GM19239 (cell line): Measurements from ENCODE around the gene TCF23.
"Not testable (repeated sequence)": the region's sequence is repeated elsewhere in the genome, so short reads cannot be mapped to it uniquely, and the experiment has no call there.

Experiments
- DNase-seq: peaks from one replicate; pipeline ENCODE4 v3.0.0; 2011; ENCODE audit warnings: low spot score; ENCODE audit not compliant: insufficient read length
- FAIRE-seq: peaks from 2 replicates; lab custom pipeline; 2011; peaks lifted over from hg19 to GRCh38; lab: Jason Lieb, UNC

TCF23 gene

DNA sequence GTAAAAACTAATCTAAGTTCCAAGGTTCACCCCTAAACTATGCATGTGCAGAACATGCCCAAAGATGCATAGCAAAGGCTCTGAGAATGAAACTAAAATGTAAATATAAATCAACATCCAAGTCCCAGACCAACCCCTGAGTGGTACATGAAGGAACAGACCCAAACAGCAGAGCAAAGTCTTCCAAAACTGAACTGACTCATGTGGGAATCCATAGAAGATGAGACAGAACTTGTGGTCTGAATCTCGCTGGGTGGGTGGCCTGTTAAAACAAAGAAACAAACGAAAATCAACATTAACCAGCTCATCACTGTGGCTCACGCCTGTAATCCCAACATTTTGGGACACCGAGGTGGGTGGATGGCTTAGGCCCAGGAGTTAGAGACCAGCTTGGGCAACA is 33.5 kb downstream of the TCF23 start:
- no peak for FAIRE-seq
- DNase-seq: no peak

DNA sequence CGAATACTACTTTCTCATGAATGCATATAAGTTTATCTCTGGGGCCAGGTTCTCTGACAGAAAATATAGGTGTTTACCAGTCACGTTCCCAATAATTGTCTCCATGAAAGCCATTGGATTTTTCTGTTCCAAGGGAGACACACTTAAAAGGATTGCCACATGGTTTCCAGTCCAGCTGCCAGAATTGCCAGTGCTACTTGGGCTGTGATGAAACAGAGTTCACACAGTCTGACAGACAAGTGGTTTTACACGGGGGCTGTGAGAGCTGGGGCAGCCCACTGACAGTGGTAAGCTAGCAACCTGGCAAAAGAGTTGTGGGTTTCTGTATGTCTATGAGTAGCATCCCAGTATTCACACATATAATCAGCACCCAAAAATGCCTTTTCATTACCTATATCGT is 35.3 kb downstream of the TCF23 start:
- DNase-seq (no peak), FAIRE-seq (no peak)

DNA sequence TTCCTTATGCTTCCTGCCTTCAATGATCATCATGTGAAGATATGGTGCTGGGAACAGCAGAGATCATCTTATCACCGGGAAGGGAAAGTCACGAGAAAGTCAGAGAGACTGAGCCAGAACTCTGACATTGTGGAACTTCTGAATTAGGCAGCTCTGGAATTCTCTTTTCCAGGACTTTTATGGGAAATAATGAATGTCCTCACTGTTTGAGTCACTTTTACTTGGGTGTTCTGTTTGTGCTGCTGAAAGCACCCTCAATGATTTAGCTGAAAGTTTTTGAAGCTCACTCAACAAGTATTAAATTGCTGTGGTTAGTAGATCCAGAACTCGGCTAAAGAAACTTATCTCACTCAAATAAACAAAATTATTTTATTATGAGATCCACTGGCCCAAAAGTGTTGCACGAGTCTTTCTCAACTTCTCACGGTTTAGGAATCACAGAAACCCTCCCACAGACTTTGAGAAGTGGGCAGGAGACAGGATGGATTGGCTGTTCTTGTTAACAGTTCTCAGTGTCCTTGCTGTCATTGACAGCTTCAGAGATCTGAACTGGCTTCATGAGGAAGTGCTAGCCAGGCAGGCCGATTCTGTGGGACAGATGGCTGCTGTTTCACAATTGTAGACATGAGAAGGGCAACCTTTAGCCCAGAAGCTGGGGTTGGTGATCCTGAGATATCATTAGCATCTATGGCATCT is 36.7 kb downstream of the TCF23 start:
- no peak for FAIRE-seq
- no peak for DNase-seq

DNA sequence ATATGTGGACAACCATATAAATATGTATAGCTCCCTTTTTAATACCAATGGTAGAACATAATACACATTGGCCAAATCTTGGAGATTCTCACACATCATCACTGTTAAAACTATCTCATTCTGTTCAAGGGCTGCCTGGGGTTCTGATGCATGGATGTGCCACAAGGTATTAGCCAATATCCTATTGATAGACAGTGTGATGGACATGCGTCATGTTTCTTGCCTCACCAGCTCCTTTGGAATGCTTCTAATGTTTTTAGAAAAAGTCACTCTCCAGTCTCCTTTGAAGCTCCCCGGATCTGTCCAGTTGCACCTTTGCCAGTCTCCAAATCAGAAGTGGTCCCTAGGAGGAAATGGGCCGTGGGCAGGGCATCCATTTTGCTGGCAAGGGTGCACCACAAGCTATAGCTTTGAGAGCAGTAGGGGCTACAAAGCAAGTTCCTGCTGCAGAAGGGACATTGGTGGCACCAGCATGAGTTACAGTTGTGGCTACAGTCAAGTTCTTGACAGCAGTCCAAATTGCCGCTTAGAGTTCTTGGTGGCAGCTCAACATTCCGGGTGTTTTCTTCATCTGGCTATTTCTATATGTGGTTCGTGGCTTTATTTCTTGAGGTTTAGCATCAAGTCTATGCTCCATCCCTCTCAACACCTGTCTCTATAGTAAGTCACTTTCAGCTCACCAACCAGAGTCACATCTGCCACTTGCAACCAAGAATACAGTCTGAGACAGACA is 38.0 kb downstream of the TCF23 start:
- FAIRE-seq (no peak), DNase-seq (no peak)

DNA sequence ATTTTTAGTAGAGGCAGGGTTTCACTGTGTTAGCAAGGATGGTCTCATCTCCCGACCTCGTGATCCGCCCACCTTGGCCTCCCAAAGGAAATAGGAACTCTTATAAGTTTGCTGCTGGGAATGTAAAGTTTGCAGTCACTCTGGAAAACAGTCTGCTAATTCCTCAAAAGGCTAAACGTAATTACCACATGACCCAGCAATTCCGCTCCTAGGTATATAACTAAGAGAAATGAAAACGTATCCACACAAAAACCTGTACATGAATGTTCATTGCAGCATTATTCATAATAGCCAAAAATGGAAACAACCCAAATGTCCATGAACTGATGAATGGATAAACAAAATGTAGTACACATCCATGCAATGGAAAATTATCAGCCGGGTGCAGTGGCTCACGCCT is 41.2 kb downstream of the TCF23 start:
- DNase-seq (no peak), FAIRE-seq (no peak)

DNA sequence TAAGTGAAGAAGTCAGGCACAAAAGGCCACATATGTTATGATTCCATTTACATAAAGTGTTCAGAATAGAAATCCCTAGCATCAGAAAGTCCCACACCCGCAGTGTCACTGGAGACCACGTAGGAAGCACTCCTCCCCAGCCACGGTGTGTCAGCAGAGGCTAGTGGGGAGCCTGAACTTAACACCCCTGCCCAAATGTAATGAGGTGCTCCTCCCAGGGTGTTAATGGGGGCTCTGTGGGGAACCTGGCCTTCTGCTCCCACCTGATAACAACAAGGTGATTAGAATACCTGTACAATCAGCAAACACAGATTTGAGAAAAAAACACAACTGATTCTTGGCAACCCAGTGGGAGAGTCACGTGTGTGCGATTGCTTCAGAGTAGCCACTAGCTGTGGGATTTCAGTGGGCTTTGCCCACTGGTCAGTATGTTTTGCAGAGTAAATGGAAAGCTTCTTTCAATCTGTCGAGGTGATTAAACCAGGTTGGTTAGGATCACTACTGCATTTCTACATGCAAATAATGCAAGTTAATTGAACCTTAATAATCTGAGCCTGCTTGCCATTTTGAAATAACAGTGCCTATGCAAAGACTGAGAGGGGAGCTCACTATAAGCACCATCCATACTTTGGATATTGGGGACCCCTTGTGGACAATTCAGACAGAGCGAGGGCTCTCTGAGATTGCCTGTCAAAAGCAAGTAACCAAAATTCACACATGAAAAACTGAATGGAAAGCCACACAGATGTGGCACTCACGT is 42.4 kb downstream of the TCF23 start:
- peak; percentile 56 for FAIRE-seq
- no peak for DNase-seq

DNA sequence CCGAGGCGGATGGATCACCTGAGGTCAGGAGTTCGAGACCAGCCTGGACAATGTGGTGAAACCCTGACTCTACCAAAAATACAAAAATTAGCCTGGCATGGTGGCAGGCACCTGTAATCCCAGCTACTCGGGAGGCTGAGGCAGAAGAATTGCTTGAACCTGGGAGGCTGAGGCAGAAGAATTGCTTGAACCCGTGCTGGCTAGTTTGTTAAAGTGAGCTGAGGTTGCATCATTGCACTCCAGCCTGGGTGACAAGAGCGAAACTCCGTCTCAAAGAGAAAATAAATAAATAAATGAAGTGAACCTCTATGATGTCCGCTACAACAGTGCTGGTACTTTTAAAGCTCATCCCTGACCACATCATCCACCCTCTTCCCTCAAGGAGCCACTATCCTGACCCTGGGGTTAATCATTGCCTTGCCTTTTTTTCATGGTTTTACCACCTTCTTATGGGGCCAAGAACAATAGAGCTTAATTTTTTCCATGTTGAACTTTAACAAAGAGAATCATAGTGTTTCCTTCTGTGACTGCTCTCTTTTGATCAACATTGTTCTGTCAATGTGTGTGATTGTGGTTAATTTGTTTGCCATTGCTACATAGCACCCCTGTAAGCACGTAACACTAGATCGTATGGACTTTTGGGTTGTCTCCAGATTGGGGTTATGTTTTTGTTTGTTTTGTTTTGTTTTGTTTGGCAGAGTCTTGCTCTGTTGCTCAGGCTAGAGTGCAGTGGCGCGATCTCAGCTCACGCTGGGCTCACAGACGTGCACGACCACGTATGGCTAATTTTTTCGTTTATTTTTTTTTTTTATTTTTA is 45.9 kb downstream of the TCF23 start:
- FAIRE-seq (no peak), DNase-seq (no peak)

DNA sequence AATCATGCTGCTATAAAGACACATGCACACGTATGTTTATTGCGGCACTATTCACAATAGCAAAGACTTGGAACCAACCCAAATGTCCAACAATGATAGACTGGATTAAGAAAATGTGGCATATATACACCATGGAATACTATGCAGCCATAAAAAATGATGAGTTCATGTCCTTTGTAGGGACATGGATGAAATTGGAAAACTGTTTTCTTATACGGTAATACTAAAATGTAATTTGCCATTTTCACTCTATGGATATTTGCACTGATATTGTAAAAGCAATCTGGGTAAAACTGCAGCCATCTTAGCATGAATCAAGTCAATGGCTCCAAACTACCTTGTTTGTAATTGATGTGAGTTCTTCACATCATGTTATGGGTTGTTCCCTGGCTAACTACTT is 47.0 kb downstream of the TCF23 start:
- not testable (repeated sequence) for DNase-seq, FAIRE-seq

DNA sequence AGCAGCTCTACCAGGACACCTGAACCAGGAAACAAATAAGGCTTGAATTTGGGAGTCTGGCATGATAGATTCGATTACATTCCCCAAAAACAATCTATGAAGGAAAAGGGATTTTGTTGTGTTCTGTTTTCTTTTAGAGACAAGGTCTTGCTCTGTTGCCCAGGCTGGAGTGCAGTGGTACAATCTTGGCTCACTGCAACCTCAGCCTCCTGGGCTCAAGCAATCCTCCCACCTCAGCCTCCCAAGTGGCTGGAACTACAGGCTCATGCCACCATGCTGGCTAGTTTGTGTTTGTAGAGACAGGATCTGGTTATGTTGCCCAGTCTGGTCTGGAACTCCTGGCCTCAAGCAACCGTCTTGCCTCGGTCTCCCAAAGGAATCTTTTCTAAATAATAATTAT is 49.3 kb downstream of the TCF23 start:
- not testable (repeated sequence) for FAIRE-seq, DNase-seq

DNA sequence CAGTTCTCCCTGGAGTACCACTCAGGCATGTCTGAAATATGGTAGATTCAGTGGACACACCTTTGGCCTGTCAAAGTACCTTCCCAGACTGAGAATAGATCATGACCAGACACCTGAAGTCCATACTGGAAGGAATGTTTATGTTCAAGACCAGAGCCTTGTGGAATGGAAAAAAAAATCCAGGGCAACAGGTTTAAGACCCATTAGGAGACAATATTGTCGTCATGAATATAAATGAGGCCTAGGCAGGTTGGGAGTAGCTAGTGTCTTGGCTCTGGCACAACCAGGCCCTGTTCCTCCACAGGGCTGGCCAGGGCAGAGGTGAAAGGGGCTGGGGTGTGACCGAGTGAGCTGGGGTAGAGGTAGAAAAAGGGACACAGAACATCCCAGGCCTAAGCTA is 49.8 kb downstream of the TCF23 start:
- DNase-seq (no peak), FAIRE-seq (no peak)

DNA sequence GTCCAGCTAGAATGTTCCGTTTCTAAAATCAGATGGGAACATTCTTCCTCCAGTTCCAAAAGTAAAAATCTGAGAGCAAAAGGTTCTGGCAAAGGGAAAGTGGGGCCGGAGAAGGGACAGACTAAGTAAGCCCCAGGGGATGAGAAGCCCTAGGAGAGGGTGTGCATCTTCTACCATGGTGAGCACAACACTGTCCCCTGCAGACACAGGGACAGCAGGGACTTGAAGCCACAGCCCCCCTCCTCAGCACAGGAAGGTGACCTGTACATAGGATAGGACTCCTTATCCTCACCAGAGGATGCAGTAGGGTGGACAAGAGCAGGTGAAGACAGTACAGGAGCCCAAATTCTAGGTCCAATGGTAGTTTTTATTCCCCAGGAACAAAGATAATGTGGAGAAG is 50.4 kb downstream of the TCF23 start:
- DNase-seq: no peak
- FAIRE-seq: no peak

DNA sequence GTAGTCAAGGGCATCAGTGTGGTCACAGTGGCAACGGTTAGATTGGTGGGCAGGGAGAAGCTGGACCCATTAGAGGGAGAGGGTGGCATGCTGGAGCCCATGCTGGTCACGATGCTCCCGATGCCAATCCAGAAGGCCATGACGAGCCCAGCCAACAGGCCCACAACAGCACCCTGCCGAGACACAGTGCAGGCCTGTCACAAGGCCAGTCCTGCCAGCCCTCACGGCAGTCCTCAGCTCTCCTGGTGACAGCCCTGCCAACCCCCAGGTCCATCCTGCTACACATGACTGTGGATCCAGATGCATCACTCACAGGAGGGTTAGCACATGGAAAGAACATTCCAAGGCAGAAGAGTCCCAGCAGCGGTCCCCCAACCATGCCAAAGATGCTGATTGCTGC is 52.9 kb downstream of the TCF23 start:
- DNase-seq (no peak), FAIRE-seq (no peak)

DNA sequence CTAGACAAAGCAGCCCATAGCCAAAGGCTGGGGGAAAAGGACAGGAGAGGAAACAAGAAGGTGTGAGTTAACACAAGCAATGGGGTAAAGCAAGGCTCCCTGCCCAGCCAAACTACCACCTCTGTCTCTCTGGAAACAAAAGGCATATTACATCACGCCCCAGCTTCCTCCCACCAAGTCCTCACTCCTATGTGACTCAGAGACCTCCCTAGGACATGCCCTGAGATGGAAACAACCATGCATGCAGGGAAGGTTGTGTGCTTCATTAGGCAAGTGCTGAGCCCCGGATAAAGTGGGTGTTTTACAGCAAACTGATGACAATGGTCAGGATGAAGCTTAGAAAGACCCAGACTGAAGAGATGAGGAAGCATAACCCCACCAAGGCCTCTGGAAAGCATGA is 54.0 kb downstream of the TCF23 start:
- FAIRE-seq (no peak), DNase-seq (no peak)

DNA sequence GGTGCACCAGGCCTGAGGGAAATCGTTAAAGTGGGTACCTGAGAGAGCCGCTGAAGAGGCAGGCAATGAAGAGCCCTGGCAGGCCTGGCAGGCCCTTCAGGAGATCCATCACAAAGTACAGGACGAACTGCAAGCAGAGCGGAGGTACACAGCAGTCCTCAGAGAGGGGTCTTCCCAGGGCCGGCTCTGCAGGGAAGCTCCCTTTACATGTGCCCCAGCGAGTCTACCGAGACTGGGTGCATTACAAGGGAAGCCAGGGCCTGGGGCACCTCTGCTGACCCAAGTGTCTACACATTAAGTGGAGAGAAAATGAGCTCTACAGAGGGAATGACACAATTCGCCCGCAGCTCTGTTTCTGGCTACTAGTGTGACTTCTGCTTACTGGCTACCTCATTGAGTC is 54.9 kb downstream of the TCF23 start:
- no peak for DNase-seq
- no peak for FAIRE-seq

DNA sequence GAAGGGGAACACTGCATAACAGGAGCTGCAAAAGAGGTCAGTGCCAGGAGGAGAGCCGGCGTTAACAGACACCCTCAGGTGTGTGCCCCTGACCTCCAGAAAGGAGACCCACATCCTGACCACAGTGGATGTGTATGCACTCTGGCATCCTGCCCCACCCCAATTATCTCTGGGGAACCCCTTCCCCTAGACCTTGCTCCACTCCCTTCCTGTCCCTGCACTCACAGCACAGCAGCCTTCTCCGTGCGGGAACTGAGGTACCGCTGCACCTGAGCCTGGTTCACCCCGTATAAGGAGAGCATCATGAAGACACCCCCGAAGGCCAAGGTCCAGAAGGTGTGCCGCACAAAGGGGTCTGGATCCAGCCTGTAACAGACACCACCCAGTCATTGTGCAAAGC is 55.8 kb downstream of the TCF23 start:
- FAIRE-seq (no peak), DNase-seq (no peak)

DNA sequence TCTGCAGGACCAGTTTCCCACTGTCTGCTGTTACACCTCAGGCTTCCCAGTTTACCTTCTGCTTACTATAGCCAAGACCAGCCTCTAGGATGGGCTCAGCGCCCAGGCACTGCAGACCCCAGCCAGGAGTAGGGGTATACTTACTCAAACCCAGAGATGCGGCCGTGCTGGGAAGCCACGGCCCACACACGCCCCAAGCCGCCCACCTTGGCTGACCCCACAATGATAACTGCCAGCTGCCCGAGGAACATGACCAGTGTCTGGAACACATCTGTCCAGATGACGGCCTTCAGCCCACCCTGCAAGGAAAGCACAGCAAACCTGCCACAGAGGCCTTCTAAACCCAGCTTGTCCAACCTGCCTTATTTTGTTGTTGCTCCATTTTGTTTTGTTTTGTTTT is 56.4 kb downstream of the TCF23 start:
- no peak for FAIRE-seq
- DNase-seq: no peak

DNA sequence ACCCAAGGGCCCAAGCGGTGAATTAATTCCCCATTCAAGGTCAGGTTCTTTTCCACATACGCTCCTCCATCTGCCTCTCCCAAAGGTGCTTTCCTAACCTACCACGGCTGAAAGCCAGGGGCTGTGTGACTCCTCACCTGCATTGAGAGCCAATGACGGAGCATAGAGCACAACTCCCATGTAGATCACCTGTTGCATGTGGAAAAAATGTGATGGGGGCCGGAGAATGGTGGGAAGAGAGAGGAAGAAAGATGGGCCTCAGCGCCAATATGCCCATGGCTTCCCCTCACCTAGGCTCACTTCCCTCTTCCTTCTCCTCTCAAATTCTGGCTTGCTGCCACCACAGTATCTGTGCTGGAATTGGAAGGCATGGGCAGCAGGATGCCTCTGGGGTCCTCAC is 57.5 kb downstream of the TCF23 start:
- FAIRE-seq: no peak
- no peak for DNase-seq
